ENCODE results near the gene SCN5A. TPM values are rescaled to one million over a fixed set of nuclear protein-coding genes. Genes with fewer than 3 reads are reported as not detected.

SCN5A gene
- total RNA-seq, 1 experiment from 2014 or later: not detected

GRCh38 chr3:38641461-38642110, 7.9 kb downstream of the SCN5A start:
- H3K4me1 Mint-ChIP-seq (ENCODE audit: insufficient read depth, unreplicated experiment): no peaks in the 10 kb centered on the region

GRCh38 chr3:38640661-38641452, 8.6 kb downstream of the SCN5A start:
- Mint-ChIP-seq H3K27me3 (ENCODE audit: insufficient read depth, unreplicated experiment) (peaks cover 5% of the 10 kb centered on the region), H3K27ac (ENCODE audit: low read depth, unreplicated experiment) (no peak overlapping the region), H3K36me3 (ENCODE audit: insufficient read depth, unreplicated experiment) (peaks cover 5% of the 10 kb centered on the region), H3K9me3 (ENCODE audit: unreplicated experiment) (no peaks in the 10 kb centered on the region), H3K4me3 (ENCODE audit: unreplicated experiment) (no peak overlapping the region), H3K4me1 (ENCODE audit: insufficient read depth, unreplicated experiment) (no peaks in the 10 kb centered on the region)
- no peak for DNase-seq (ENCODE audit: unreplicated experiment)
- TF ChIP-seq CTCF (IDR thresholded peaks at IDR 0.05; ENCODE audit: unreplicated experiment): no peak
- ChIA-PET POLR2A (no interaction called here), CTCF (interaction anchor here (0.5 to 1.1 kb wide), 2 partner anchors 9 to 120 kb away, joined by 3 to 4 read pairs; no protein-coding TSS in a partner anchor)
- no TSS peak for BruUV-seq (replicated peaks)
- intact Hi-C loops (cut with micrococcal nuclease): no loop called here

More at GRCh38 chr3:38641461-38642110, 7.9 kb downstream of the SCN5A start:
- H3K36me3 Mint-ChIP-seq (ENCODE audit: insufficient read depth, unreplicated experiment): peaks cover 5% of the 10 kb centered on the region
- no peak overlapping the region for H3K4me3 Mint-ChIP-seq (ENCODE audit: unreplicated experiment)
- no peak overlapping the region for H3K27ac Mint-ChIP-seq (ENCODE audit: low read depth, unreplicated experiment)
- POLR2A ChIA-PET: interaction anchor here (0.7 kb wide), 1 partner anchor 93 kb away, joined by 3 read pairs; no protein-coding TSS in a partner anchor
- H3K27me3 Mint-ChIP-seq (ENCODE audit: insufficient read depth, unreplicated experiment): no peaks in the 10 kb centered on the region
- CTCF ChIA-PET: interaction anchor here (0.5 to 1.7 kb wide), 4 partner anchors 106 to 409 kb away, joined by 3 to 7 read pairs (median 4); no protein-coding TSS in a partner anchor
- intact Hi-C loops (cut with micrococcal nuclease): no loop called here
- BruUV-seq (replicated peaks): no TSS peak
- H3K9me3 Mint-ChIP-seq (ENCODE audit: unreplicated experiment): no peaks in the 10 kb centered on the region
- no peak for DNase-seq (ENCODE audit: unreplicated experiment)
- no peak for TF ChIP-seq CTCF (IDR thresholded peaks at IDR 0.05; ENCODE audit: unreplicated experiment)

GRCh38 chr3:38638354-38638753, 11.1 kb downstream of the SCN5A start:
- Mint-ChIP-seq H3K36me3 (ENCODE audit: insufficient read depth, unreplicated experiment) (peaks cover 5% of the 10 kb centered on the region), H3K4me3 (ENCODE audit: unreplicated experiment) (no peak overlapping the region), H3K4me1 (ENCODE audit: insufficient read depth, unreplicated experiment) (no peaks in the 10 kb centered on the region), H3K9me3 (ENCODE audit: unreplicated experiment) (no peaks in the 10 kb centered on the region), H3K27ac (ENCODE audit: low read depth, unreplicated experiment) (no peak overlapping the region), H3K27me3 (ENCODE audit: insufficient read depth, unreplicated experiment) (peaks cover 22% of the 10 kb centered on the region)
- POLR2A ChIA-PET: no interaction called here
- no TSS peak for BruUV-seq (replicated peaks)
- no peak for TF ChIP-seq CTCF (IDR thresholded peaks at IDR 0.05; ENCODE audit: unreplicated experiment)
- intact Hi-C loops (cut with micrococcal nuclease): no loop called here
- no peak for DNase-seq (ENCODE audit: unreplicated experiment)
- CTCF ChIA-PET: interaction anchor here (1.1 to 1.3 kb wide), 2 partner anchors 17 to 117 kb away, joined by 3 to 6 read pairs; no protein-coding TSS in a partner anchor

- TF ChIP-seq CTCF (IDR thresholded peaks at IDR 0.05; ENCODE audit: unreplicated experiment): no peak
Measured at GRCh38 chr3:38637906-38638305, 11.6 kb downstream of the SCN5A start.

More at GRCh38 chr3:38637906-38638305, 11.6 kb downstream of the SCN5A start:
- DNase-seq (ENCODE audit: unreplicated experiment): no peak
- Mint-ChIP-seq H3K27me3 (ENCODE audit: insufficient read depth, unreplicated experiment) (peaks cover 26% of the 10 kb centered on the region), H3K9me3 (ENCODE audit: unreplicated experiment) (no peaks in the 10 kb centered on the region), H3K36me3 (ENCODE audit: insufficient read depth, unreplicated experiment) (peaks cover 5% of the 10 kb centered on the region), H3K4me3 (ENCODE audit: unreplicated experiment) (no peak overlapping the region), H3K4me1 (ENCODE audit: insufficient read depth, unreplicated experiment) (no peaks in the 10 kb centered on the region), H3K27ac (ENCODE audit: low read depth, unreplicated experiment) (no peak overlapping the region)
- ChIA-PET CTCF (interaction anchor here (1.1 to 1.3 kb wide), 2 partner anchors 18 to 117 kb away, joined by 3 to 6 read pairs; no protein-coding TSS in a partner anchor), POLR2A (no interaction called here)
- intact Hi-C loops (cut with micrococcal nuclease): no loop called here
- no TSS peak for BruUV-seq (replicated peaks)

Measured in MCF 10A (cell line).